GM18873 (cell line): ENCODE data around the gene ZNF425.
"Not testable (repeated sequence)": the region's sequence is repeated elsewhere in the genome, so short reads cannot be mapped to it uniquely, and the experiment has no call there.

Experiments used
- ATAC-seq: cut with Tn5 transposase; IDR thresholded peaks from one replicate; pipeline ENCODE4 v1.9.1; 2021; ENCODE audit warnings: mild to moderate bottlenecking, moderate library complexity, moderate number of reproducible peaks; ENCODE audit not compliant: unreplicated experiment, low FRiP score

The ZNF425 gene

DNA sequence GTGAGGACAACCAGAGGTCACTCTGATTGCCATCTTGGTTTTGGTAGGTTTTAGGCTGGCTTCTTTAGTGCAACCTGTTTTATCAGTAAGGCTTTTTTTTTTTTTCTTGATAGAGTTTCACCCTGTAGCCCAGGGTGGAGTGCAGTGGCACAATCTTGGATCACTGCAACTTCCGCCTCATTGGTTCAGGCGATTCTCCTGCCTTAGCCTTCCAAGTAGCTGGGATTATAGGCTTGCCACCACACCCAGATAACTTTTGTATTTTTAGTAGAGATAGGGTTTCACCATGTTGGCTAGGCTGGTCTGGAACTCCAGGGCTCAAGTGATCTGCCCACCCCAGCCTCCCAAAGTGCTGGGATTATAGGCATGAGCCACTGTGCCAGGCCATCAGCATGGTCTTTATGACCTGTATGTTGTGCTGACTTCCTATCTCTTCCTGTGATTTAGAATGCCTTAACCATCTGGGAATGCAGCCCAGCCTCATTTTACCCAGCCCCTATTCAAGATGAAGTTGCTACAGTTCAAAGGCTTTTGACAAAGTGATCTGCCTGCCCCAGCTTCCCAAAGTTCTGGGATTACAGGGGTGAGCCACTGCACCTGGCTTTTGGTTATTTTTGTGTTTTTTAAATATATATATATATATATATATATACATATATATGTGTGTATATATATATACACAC lies 7.0 kb upstream of the ZNF425 start:
- no peak for ATAC-seq

DNA sequence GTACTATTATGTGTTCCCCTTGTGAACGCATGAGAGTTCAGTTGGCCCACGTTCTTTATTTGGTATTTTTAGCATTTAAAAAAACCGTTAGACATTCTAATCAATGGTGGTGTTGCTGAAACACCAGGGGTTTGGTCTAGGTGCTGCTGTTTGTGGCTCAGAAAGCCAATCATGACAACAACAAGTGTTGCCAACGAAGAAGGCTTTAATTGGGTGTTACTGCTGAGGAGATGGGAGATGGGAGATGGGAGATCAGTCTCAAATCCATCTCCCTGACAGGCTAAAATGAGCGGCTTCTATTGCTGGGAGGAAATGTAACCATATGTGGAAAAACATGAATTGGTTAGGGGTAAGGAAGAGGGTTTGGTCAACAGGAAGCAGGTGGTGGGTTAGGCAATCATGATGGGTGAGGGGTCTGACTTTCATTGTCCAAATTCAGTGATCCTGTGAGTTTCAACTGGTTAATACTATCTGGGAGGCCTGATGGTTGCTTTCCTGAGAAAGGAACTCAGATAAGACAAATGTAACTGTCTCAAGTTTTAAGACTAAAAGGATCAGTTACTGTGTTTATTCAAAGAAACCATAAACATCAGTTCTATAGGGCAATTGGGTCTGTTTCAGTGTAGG lies 4.6 kb upstream of the ZNF425 start:
- no peak for ATAC-seq

DNA sequence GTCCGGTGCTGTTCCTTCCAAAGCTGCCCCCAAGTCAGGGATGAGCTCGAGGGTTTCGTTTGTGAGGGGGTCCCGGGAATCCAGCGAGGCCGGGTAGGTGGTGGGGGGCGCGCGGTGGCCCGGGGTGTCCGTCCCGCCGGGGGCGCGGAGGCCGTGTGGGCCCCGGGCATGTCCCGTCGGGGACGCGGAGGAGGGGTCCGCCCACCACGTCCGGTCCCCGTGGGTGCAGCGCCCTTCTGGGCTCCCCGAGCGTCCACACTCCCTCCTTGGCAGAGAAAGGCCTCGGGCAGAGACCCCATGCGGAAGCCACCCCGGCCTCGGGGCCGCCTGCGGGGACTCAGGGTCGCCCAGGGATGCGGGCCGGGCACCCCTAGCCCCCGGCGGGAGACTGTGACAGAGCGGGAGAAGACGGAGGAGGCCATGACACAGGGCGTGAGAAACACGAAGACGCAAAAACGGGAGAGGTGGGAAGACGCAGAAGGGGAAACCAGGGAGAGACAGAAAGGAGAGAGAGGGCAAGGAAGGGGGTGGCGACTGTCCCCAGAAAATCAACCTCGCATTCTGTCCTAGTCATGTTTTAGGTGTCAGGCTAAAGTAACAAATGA lies 640 bp upstream of the ZNF425 start:
- ATAC-seq, result peak; percentile 25

DNA sequence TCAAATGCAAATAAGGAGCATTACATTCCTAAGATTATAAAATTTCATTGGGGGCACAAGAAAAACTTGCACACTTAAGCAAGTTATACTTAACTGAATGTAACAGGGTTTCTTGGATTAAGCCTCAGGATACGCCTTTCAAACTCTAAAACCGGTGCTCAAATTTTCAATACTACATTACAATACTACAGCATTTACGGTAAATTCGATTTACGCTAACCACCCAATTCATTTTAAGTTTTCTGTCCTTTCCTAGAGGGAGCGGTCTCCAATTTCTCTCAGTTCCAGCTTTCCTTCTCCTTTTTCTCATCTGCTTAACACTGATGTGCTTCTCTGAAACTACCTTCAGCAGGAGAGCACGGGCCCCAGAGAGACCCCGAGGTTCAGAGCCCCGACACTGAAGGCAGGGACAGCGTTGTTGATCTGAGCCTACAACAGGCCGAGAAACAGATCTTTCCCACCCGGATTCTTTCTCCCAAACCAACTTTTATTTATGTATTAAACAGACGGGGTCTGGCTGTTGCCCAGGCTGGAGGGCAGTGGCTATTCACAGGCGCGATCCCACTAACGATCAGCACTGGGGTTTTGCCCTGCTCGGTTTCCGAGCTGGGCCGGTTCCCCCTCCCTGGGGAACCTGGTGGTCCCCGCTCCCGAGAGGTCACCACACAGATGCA lies 798 bp downstream of the ZNF425 start:
- ATAC-seq, result peak; percentile 1

DNA sequence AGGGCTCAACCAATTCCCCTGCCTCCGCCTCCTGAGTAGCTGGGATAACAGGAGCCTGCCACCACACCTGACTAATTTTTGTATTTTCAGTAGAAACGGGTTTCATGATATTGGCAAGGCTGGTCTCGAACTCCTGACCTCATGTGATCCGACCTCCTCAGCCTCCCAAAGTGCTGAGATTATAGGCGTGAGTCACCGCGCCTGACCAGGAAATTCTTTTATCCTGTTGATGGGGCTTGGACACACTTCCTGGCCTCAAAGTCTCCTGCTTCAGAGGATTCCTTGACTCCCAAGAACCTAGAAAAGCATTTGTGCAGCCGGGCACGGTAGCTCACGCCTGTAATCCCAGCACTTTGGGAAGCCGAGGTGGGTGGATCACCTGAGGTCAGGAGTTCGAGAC lies 16.2 kb downstream of the ZNF425 start:
- ATAC-seq, result no peak

DNA sequence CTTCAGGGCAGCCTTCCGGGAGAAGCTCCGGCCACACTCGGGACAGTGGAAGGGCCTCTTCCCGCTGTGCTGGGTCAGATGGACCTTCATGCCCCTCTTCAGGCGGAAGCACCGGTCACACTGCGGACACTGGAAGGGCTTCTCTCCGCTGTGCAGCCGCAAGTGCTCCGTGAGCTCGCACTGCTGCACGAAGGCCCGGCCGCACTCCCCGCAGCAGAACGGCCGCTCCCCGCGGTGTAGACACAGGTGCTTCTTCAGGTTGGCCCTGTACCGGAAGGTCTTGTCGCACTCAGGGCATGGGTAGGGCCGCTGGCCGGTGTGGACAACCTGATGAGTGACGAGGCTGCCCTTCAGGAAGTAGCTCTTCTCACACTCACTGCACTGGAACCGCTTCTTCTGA lies 21.4 kb downstream of the ZNF425 start:
- no peak for ATAC-seq

DNA sequence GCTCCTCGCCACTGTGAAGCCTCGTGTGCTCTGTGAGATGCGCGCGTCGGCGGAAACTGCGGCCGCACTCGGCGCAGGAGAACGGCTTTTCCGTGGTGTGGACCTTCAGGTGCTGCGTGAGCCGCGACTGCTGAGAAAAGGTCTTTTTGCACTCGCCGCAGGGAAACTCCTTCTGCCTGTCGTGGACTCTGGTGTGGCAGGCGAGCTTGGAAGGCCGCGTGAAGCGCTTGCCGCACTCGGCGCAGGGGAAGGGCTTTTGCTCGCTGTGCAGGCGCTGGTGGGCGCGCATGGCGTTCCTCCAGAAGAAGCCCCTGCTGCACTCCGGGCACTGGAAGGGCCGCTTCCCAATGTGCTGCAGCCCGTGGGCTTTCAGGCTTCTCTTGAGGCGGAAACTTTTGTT lies 21.9 kb downstream of the ZNF425 start:
- no peak for ATAC-seq

DNA sequence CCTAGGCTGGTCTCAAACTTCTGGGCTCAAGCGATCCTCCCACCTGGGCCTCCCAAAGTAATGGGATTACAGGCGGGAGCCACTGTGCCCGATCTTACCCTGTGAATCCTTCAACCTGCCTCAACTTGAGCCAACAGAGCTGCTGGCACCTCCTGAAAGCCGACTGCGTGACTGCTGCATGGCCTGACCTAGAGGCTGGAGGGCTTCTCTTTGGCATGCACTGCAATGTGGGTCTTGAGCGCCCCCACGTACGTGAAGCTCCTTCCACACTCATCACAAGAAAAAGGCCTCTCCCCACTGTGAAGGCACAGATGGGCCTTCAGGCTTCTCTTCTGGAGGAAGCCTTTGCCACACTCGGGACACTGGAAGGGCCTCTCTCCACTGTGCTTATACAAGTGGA lies 22.7 kb downstream of the ZNF425 start:
- no peak for ATAC-seq

DNA sequence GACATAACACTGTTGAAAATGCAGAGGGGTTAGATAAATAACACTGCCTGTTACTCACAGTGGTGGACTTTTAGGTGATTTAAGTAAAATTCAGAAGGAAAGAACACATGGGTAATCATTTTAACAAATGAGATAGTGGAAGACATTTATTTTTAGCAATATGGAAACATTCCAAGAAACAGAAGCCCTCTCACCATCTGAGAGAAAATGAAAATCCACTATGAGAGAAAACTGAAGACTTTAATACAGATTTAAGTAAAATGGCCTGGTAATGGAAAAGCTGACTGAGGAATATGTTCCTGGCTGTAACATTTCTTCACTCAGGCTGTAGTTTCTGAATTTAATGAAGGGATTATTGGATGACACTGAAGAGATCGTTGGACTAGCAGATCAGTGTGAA lies 23.5 kb downstream of the ZNF425 start:
- ATAC-seq, result no peak

DNA sequence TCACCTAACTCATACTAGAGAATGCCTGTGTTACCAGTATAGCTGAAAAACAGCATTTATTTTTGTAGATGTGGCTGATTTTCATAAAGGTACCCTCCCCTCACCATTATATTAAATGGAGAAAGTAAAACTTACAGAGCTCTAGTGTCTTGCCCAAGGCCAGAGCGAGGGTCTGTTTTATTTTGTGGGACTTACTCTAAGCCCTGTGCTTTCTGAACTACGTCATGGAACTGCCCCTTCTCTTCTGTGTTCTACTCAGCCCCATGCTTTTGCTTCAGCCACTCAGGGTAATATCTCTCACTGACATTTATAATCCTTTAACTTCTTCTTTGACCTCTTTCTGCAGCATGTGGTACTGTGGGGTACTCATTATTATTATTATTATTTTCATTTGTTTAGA lies 25.3 kb downstream of the ZNF425 start:
- ATAC-seq, result no peak

DNA sequence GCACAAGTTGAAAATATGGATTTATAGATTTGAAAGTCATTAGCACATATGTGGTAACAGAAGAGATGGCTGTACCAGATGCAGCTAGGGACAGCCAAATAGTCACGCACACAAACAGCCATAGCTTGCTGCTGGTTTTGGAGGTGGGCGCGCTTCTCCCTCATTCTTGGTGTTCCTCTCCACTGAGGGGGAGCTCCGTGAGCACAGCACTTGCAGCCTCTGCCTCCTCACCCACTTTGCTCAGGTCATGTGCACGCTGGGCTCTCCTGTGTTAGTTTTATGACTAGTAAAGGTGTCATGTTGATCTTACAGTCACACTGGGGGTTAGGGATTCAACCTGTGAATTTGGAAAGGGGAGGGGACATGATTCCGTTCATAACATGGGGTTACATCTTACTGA lies 27.1 kb downstream of the ZNF425 start:
- ATAC-seq, result no peak

DNA sequence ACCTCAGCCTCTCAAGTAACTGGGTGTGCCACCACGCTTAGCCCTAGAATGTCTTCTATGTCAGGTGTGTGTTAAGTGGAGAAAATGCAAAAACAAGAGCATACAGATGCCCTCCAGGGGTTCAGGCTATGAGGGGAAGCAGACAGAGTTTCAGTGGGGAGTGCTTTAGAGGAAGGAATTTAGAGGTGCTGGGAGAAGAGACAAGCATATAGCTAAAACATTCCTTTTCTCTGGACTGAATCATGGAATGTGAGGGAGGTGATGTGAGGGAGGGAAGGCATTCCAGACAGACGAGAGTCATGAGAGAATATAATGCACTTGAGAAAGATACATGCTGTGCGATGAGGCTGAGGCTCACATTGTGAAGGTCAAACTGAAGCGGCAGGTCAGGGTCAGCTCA lies 29.0 kb downstream of the ZNF425 start:
- no peak for ATAC-seq

DNA sequence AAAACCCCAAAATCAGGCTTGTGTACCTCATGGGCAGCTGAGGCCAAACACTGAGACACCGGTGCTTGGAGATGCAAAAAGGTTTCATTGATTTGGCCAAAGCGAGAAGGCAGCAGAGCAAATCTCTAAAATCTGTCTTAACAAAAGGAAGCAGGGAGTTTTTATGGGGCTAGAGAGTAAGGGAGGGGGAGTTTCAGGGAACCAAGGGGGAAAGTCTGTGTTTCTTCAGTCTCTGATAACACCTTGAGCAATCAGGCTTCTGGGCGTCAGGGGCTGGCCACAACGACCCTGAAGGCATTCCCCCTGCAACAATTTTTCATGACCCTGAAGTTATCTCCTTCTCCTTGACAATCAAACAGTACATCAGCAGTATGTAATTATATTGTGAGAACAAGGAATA lies 32.9 kb downstream of the ZNF425 start:
- no peak for ATAC-seq

DNA sequence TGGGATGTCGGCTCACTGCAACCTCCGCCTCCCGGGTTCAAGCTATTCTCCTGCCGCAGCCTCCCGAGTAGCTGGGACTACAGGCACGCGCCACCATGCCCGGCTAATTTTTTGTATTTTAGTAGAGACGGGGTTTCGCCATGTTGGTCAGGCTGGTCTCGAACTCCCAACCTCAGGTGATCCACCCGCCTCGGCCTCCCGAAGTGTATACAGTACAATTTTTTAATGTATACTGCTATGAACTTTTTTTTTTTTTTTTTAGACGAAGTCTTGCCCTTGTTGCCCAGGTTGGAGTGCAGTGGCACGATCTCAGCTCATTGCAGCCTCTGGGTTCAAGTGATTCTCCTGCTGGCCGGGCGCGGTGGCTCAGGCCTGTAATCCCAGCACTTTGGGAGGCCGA lies 33.9 kb downstream of the ZNF425 start:
- not testable (repeated sequence) for ATAC-seq

DNA sequence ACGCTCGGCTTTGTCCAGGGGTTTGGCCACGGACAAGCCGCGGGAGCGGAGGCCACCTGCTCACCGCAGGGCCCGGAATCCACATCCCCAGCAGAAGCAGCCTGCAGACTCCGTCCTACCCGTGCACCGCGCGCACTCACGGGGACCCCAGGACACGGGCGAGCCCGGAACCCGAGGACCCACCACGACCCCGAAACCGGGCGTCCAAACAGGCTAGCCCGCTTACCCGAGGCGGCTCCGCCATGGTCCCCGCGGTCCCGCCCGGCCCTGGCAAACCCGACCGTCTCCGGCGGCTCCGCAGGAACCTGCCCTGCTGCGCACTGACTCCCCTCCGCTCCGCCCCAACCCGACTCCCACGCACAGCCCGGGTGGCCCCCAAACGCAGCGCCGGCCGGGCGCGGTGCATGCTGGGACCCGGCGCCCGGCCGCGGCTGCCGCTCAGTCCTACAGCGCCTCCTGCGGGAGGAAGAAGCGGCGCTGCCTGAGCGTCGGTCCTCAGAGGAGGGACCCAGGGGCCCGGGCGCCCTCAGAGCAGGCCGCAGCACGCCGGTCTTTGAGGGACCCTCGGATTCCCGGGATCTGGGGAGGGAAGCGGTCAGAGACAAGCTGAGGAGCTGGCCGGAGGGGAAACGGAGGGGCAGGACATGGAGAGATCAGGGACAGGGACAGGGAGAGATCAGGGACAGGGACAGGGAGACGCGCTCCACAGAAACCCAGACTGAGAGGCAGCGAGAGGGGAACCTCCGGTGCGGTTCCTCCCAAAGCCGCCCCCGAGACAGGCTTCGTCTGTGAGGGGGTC lies 35.5 kb downstream of the ZNF425 start, which contains the start of gene ZNF786:
Gene ZNF786 (minus strand): TSS at position 322 of the 799 bp plus-strand sequence. CDS start 78 bp downstream, at position 244.
- ATAC-seq, result peak; percentile 80

DNA sequence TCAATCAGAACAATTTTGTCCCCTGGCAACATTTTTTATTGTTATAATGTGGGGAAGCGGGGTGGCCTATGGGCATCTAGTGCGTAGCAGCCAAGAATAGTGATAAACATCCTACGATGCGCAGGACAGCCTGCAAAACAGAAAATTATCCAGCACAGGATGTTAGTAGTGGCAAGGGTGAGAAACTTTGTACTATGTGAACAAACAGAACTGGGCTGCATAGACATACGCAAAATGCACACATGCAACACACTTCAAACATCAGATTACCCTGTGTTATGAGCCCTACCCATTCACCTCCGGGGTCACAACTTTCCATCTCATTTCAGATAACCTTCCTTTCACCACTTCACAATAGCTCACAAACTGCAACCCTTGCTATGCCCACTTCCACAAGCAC lies 38.7 kb downstream of the ZNF425 start:
- no peak for ATAC-seq

DNA sequence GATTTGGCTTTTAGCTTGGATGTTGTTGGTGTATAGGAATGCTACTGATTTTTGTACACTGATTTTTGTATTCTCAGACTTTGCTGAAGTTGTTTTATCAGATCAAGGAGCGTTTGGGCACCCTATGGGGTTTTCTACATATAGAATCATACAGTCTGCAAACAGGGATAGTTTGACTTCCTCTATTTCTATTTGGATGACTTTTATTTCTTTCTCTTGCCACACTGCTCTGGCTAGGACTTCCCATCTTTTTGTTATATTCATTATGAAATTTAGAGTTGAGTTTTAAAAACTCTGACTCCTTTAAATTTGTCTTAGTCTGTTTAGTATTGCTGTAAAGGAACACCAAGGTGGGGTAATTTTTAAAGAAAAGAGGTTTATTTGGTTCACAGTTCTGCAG lies 40.3 kb downstream of the ZNF425 start:
- no peak for ATAC-seq

DNA sequence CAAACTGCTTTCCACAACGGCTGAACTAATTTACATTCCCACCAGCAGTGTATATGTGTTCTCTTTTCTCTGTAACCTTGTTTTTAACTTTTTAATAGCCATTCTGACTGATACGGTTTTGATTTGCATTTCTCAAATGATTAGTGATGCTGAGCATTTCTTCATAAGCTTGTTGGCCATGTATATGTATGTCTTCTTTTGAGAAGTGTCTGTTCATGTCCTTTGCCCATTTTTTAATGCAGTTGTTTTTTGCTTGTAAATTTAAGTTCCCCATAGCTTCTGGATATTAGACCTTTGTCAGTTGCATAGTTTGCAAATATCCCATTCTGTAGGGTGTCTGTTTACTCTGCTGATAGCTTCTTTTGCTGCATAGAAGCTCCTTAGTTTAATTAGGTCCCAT lies 41.7 kb downstream of the ZNF425 start:
- no peak for ATAC-seq

DNA sequence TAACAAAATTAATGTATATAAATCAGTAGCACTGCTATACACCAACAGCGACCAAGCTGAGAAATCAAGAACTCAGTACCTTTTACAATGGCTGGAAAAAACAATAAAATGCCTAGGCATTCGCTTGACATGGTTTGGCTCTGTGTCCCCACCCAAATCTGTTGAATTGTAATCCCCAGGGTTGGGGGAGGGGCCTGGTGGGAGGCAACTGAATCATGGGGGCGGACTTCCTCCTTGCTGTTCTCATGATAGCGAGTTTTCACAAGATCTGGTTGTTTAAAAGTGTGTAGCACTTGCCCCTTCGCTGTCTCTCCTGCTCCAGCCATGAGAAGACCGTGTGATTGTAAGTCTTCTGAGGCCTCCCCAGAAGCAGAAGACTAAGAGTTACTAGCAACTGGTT lies 44.2 kb downstream of the ZNF425 start:
- no peak for ATAC-seq

DNA sequence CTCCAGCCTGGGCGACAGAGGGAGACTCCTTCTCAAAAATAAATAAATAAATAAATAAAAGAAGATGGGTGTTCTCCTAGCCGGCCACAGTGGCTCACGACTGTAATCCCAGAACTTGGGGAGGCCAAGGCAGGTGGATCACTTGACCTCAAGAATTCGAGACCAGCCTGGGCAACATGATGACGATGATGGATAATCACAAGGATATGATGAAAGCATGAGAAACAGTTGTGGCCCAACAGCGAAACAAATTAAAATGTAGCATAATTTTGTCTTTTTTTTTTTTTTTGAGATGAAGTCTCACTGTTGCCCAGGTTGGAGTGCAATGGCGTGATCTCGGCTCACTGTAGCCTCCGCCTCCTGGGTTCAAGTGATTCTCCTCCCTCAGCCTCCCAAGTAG lies 48.5 kb downstream of the ZNF425 start:
- ATAC-seq, result no peak

DNA sequence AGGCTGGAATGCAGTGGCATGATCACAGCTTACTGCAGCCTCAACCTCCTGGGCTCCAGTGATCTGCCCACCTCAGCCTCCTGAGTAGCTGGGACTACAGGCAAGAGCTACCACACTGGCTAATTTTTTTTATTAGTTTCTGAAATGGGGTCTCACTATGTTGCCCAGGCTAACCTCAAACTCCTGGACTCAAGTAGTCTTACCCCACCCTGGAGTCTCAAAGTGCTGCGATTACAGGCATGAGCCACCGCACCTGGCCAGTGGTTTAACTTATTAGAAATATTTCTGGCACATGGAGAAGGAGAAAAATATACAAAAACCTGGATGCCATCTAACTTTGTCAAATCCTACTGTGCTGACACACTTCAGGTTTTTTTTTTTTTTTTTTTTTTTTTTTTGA lies 50.8 kb downstream of the ZNF425 start:
- ATAC-seq, result no peak
